Measurements from ENCODE around the gene ACTMAP. TPM values are rescaled to one million over a fixed set of nuclear protein-coding genes. Genes with fewer than 3 reads are reported as not detected.

The ACTMAP gene
- total RNA-seq, 4 donors from 2014 or later = 1.3 to 8.3 (median 4.5) TPM

DNA sequence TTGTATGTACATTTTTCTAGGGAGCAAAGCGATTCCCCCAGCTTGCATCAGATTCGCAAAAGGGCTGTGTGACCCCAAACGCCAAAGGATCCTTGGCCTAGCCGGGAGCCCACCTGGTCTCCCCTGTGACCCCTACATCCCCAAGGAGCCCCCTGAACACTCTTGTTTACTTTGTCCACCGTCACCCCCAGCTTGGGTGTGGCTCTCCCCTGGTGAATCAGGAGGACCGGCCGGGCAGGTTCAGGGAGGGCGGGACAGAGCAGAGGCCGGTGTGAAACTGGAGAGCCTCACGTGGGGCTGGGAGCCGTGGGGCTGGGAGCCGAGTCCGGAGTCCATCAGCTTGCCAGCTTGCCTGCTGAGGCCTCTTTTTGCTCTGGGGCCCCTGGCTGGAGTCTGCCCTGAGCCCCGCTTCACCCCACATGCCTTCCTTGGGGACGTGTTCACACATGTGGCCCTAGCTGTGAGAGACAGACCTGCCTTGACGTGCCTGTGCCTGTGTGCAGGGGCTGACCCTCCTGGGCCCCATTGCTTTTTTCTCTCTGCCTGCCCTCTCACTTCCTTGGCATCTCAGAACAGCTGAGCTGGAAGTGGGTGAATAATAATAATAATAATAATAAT lies 31.4 kb downstream of the ACTMAP start:
- TF ChIP-seq, protein P1, sequence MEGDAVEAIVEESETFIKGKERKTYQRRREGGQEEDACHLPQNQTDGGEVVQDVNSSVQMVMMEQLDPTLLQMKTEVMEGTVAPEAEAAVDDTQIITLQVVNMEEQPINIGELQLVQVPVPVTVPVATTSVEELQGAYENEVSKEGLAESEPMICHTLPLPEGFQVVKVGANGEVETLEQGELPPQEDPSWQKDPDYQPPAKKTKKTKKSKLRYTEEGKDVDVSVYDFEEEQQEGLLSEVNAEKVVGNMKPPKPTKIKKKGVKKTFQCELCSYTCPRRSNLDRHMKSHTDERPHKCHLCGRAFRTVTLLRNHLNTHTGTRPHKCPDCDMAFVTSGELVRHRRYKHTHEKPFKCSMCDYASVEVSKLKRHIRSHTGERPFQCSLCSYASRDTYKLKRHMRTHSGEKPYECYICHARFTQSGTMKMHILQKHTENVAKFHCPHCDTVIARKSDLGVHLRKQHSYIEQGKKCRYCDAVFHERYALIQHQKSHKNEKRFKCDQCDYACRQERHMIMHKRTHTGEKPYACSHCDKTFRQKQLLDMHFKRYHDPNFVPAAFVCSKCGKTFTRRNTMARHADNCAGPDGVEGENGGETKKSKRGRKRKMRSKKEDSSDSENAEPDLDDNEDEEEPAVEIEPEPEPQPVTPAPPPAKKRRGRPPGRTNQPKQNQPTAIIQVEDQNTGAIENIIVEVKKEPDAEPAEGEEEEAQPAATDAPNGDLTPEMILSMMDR (IDR thresholded peaks at IDR 0.05; ENCODE audit: low read depth) = no peak

DNA sequence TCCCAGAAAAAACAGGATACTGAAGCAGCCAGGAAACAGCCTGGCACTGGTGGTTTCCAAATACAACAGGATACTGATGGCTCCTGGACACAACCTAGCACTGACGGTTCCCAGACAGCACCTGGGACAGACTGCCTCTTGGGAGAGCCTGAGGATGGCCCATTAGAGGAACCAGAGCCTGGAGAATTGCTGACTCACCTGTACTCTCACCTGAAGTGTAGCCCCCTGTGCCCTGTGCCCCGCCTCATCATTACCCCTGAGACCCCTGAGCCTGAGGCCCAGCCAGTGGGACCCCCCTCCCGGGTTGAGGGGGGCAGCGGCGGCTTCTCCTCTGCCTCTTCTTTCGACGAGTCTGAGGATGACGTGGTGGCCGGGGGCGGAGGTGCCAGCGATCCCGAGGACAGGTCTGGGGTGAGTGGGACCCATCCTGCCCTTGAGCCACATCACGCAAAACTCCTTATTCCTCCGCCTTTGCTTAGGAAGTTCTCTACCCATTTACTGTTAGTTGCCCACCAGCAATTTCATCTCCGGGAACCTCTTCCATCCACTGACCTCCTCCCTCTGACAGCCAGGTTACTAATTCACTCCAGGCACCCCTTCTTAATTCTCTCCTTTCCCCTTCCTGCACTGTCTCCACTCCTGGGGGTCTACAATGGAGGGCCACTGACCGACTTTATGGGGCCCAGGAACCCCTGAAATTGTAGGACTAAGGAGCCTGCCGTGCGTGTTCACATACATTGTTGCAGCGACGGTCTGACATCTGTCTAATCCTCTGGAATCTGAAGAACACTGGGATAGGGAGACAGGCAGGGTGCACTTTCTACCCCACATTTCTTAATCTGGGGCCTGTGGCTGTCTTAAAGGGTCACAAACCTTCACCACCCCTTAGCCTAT lies 32.1 kb downstream of the ACTMAP start:
- TF ChIP-seq, protein P1 (IDR thresholded peaks at IDR 0.05; ENCODE audit: low read depth) = no peak

DNA sequence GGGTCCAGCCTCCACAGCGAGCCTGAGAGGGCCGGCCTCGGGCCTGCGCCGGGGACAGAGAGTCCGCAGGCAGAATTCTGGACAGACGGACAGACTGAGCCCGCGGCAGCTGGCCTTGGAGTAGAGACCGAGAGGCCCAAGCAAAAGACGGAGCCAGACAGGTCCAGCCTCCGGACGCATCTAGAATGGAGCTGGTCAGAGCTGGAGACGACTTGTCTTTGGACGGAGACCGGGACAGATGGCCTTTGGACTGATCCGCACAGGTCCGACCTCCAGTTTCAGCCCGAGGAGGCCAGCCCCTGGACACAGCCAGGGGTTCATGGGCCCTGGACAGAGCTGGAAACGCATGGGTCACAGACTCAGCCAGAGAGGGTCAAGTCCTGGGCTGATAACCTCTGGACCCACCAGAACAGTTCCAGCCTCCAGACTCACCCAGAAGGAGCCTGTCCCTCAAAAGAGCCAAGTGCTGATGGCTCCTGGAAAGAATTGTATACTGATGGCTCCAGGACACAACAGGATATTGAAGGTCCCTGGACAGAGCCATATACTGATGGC lies 32.9 kb downstream of the ACTMAP start:
- TF ChIP-seq, protein P1 (IDR thresholded peaks at IDR 0.05; ENCODE audit: low read depth) = no peak

DNA sequence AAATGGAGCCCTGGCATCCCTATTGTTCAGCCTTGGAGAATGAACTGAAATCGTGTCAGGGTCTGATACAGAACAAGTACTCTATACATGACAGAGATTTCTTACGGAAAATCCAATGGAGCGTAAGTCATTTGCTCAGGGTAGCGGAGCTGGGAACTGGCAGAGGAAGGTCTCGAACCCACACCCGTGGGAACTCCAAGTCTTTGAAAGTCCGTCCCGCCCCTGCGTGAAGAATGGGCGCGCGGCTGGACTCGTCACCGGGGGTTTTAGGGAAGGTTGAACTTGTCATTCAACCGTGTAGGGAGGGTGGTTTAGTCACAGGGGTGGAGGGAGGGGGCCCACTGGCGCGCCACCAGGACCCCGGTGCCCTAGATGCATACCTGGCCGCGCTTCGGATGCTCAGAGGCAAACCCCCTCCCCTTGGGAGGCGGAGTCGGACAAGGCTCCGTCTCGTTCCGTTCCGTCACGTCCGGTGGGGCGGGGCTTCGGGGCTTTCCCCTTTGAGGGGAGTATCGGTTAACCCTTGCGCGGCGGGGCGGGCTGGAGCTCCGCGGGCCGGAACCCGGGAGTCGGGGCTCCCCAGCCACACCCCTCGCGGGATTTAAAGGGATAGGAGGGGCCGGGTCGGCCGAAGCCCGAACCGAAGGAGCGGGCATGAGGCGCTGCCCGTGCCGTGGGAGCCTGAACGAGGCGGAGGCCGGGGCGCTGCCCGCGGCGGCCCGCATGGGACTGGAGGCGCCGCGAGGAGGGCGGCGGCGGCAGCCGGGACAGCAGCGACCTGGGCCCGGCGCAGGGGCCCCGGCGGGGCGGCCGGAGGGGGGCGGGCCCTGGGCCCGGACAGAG lies 33.6 kb downstream of the ACTMAP start, which contains the start of the genes COQ8B and ITPKC:
COQ8B (minus strand) TSS at position 405 of the 843 bp plus-strand sequence. CDS start 2,254 bp downstream, outside the sequence.
ITPKC (plus strand) TSS at position 631 of the 843 bp plus-strand sequence; CDS start at position 655, 24 bp downstream.
- TF ChIP-seq, protein P1 (IDR thresholded peaks at IDR 0.05; ENCODE audit: low read depth) = no peak

DNA sequence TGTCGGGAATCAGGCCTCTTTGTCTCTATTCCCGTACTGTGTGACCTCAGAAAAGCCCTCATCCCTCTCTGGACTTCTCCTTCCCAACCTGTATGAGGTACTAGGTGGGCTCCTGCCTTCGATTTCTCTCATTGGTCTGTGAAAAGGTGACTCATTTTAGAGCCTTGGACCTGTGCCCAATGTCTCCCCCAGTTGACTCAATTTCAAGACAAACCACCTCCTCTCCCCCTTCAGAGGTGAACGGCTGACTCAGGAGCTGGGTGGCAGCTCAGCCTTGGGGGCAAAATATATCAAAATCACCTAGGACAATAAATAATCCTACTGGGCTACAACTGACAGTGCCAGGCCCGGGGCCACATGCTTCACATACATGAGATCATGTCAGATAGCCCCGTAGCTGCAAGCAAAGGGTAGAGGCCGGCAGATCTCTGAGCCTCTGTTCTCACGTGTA lies 34.2 kb downstream of the ACTMAP start:
- TF ChIP-seq, protein P1 (IDR thresholded peaks at IDR 0.05; ENCODE audit: low read depth) = no peak

DNA sequence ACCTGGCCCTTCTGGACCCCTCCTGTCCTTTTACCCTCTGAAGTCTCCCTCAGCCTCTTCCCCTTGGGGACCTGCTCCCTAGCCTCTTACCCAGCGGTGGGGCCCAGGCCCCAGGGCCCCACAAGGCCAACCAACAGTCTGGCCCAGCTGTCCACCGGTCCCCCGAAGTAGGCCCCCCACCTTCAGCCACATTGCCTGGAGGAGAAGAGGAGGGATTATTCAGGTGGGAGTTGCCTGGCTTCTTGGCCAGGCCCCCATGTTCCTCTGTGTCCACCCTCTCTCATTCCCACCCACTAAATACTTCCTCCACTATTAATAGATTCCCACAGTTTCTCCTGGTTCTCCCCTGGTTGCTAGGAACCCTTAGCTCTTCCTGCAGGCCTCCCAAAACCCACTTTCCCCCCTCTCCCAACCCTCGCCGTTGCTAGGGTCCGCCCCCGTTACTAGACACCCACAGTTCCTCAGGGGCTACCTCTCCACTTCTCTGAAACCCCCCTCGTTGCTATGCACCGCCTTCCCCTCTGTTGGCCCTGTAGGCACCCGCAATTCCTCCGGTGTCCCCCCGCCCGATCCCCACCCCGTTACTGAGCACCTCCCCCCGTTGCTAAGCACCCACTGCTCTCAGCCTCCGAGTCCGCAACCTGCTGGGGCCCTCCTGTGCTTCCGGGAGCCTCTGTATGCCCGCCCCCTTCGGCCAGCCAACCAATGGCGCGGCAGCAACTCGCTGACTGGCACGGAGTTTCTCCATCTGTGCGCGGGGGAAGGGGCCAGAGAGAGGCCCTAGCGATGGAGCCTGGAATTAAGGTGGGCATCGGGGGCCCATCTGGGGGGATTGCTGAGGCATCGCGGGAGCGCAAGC lies 35.6 kb downstream of the ACTMAP start:
- TF ChIP-seq, protein P1 (IDR thresholded peaks at IDR 0.05; ENCODE audit: low read depth) = no peak
